Kidney glomerular epithelial cell (primary cell): ENCODE measurements around the gene SREBF2.

Experiments
- DNase-seq: peaks from one replicate; lab custom pipeline; 2025; lab: John Stamatoyannopoulos, UW

SREBF2 gene

DNA sequence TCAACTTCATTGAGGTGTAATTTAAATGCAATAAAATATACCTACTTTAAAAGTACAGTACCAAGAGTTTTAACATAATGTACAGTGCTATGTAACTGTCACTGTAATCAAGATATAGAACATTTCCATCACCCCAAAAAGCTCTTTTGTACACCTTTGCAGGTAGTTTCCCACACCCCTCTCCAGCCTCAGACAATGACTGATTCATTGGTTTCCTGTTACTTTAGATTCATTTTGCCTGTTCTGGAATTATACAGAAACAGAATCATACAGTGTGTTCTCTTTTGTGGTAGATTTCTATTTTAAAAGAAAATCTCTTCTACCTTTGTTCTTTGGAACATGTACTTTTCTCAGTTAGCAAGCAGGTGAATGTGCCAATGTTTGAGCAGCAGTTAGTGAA is 43.8 kb downstream of the SREBF2 start:
- DNase-seq = no peak

DNA sequence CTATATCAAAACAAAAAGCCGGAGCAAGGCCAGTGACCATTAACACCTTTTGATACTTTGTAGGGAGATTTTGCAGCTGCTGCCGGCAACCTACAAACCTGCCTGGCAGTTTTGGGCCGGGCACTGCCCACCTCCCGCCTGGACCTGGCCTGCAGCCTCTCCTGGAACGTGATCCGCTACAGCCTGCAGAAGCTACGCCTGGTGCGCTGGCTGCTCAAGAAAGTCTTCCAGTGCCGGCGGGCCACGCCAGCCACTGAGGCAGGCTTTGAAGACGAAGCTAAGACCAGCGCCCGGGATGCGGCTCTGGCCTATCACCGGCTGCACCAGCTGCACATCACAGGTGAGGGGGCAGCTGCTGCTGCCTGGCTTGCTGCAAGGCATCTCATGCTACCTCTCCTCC is 47.7 kb downstream of the SREBF2 start:
- no peak for DNase-seq

DNA sequence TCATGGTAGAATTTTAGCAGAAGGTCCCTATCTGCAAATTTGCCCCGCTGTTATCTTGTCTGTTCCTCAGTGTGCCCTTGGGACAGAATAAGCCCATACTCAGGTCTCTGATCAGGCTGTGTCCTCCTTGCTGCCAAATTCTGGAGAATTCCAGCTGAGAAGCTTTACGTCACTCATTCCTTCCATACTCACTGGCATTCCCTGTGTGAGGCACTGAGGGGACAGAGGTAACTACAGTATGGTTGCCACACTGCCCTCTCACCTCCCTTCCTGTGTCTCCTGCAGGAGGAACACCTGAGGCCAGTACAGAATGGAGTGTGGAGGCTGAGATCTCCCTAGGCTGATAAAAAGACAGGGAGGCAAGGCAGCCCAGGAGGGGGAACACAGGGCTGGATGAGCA is 50.5 kb downstream of the SREBF2 start:
- DNase-seq = no peak

DNA sequence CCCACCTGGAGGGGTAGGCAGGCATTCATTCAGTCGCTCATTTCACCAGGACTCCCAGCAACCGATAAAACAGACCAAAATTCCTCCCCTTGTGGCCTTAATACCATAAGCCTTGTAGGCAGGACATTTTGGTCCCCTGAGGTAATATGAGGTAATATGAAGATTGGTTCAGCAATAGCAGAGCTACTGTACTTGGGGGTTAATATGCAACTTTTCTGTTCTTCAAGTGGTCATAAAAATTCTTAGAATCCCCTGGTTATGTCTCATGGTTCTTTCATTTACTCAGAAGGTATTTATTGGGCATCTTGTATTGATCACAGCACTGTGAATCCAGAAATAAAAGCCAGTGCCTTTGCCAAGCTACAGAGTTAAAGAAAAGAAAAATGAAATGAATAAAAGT is 52.2 kb downstream of the SREBF2 start:
- no peak for DNase-seq

DNA sequence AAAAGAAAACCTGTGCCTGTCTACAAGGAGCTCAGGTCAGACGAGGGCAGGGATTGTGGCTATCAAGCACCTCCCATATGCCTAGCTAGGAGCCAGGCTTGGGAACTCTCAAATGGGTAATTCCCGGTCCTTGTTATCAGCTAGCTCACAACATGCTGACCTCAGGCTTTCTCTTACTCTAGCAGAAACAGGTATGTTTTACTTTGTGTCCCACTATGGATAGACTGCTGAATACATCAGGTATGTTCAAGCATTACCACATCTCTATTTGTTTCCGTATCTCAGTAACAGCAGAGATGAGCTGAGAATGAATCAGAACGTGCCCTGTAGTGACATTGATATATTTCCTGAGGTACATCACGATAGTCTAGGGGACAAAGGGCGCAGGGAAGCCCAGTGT is 52.6 kb downstream of the SREBF2 start:
- DNase-seq = no peak

DNA sequence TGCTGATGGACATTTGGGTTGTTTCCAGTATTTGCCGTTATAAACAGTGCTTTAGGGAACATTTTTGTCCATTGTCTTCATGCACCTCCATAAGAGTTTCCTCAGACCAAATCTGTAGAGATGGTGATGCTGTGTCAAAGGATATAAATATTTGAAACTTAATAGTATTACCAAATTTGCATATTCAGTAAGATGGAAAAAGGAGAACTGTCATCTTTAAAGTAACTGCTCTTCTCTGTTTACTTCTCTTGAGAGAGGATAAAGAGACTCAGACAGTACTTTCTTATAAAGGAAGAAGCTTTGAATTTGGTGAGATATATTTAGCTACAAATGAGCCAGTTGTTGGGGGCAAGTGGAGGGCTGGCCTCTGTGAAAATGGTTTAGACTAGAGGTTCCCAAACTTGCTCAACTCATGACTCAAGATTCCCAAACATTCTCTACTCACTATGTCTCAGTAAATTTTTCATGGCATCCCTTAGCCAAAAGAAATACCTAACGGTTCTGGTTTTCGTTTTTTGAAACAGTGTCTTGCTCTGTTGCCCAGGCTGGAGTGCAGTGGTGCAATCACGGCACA is 55.8 kb downstream of the SREBF2 start:
- no peak for DNase-seq

DNA sequence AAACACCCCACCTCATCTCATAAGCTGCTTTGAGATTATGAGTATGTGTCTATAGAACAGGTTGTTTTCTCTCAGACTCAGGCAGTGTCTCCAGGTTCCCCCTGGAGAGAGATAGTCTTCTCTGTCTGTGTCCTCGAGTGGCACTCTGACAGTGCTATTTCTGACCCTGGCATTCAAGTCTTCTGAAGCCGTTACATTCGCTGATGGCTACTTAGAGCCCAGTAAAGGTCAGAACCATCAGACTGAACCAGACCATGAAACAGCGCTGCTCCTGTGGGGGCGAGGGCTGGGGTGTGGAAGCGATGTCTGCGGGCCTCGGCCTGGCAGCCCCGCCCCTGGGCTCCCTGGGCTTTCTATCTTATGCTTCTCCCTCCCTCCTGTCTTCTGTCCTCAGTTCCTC is 58.5 kb downstream of the SREBF2 start:
- DNase-seq = no peak

DNA sequence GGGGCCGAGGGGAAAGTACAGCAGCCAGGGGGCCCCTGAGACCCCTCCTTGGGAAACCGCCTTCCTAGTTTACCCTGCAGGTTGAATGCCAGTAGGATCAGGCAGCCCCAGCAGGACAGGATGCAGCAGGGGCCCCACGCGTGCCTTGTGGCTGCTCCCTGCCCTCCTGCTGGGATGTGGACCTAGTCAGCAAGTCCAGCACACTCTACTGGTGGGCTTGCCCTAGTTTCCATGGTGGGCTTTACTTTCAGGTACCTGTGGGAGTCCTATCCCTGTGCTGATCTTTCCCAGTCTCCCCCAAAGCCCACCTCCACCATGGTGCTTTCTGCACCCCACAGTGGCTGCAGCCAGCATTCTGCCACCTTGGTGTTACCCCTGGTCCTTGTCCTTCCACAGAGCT is 59.8 kb downstream of the SREBF2 start:
- no peak for DNase-seq

DNA sequence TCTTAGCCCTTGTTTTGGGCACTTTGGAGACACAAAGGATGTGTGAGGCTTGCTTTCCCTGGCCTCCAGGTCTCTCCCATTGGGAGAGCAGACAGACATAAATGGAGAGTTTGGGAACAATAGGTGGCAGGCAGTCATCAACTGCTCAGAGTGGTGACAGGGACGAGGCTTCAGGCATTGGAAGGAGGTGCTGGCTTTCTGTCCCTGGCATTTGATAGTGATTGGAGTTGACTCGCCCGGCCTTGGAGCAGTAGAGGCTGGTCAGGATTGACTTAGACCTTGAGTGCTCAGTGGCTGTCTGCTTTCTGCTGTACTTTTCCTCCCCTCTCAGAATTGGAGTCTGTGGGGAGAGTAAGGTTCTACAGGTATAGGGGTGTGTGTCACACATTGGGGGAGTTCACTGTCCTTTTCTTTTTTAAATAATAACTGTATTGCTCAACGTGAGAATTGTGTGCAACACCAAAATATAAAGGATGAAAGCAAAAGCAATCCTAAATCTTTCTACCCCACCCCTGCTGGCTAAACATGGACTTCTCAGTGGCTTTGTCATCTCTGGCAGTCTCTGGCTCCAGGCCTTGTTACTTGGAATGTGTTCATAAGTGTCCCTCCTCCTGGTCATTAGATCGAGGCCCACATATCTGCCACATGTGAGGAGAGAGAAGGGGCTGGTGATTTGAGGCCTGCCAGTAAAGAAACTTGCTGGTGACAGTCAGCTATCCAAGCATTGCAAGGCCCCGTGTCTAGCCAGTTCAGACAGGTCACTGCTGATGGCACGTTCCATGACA is 60.9 kb downstream of the SREBF2 start:
- no peak for DNase-seq

DNA sequence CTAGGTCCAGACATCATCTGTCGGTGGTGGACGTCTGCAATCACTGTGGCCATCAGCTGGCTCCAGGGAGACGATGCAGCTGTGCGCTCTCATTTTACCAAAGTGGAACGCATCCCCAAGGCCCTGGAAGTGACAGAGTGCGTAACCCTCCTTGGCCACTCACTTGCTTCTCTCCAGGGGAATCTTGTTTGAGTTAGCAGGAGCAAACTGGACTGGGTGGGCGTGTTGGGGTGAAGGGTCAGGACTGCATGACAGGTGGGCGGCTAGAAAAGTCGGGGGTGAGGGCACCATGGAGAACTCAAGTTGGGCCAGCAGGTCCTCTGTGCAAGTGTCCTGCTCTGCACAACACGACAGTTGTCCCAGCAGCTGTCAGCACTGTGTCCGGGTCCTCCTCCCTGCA is 65.7 kb downstream of the SREBF2 start:
- DNase-seq = no peak

DNA sequence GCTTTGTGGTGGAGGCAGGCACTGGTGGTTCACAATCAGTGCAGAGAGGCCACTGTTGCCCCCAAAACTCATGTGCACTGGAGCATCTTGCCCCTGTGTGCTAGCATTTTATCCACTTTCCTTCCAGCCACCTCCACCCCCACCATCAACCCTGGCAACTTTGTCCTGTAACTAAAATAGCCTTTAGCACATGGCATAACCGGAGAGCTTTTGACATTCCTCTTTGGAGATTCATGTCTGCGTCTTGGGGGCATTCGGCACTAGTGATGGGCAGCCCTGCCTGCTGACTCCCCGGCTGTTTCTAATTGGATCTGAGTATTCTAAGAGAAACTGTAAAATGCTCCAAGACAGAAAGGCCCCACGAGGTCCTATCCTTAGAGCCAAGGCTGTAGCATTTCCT is 66.2 kb downstream of the SREBF2 start:
- no peak for DNase-seq

DNA sequence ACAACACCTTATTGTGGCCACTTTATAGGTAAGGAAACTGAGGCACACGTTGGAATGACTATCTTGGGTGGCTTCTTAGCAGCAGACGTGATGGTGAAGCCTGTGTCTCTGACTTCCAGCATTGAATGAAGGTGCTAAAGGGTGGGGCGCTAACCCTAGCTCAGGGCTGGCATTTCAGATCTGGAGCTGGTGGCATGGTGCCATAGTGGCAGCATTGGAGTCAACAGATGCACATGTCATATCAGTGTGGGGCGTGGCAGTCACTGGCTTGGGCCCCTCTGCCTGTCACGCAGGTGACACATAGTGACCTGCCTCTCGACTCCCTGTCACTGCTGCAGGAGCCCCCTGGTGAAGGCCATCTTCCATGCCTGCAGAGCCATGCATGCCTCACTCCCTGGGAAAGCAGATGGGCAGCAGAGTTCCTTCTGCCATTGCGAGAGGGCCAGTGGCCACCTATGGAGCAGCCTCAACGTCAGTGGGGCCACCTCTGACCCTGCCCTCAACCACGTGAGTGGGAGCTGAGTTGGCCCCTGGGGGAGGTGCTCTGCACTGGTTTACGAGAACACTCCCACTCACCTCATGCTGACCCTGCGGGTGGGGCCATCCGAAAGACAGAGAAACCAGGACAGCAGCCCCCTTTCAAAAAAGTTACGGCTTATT is 67.2 kb downstream of the SREBF2 start:
- DNase-seq = no peak

DNA sequence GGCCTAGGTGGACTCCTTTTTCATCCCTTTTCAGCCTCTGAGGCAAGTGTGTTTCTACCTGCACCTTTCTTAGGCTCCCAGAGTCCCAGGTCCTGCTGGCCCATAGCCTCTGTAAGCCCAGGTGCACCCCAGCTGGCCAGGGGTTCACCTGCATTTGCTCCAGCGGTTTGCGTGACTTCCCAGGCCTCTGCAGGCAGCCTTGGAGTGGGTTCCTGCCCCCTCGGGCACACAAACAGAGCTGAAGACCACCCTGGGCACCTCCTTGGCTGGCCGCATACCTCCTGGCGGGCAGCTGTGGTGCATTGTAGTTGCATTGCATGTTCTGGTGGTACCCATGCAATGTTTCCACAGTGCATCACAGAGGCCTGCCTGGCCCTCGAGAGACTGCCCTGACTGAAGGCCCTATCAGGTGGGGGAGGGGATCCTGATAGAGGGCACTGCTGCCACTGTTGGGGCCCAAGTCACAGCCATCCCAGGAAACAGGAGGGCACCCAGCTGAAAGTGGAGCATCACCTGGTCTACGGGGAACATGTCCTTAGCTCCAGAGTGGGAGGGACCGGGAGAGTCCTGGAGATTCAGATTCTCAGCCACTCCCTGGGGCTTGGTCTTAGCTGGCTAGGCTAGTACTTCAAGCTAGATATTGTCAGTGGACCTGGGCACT is 67.9 kb downstream of the SREBF2 start:
- DNase-seq = no peak

DNA sequence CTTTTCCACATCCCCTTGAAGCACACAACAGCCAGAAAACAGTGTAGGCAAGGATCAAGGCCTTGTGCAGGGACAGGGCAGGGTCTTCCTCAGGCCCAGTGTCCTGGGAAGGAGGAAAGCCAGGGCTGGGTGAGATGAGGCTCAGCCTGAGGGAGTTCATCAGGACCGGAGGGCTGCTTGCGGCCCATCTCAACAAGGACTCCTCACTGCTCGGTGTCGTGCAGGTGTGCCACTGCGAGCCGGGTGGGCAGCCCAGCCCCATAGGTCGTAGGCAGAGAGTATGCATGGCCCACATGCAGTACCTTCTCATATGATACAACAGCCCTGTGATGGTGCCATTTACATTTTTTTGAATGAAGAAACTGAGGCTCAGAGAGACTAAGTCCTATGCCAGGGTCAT is 69.1 kb downstream of the SREBF2 start:
- no peak for DNase-seq

DNA sequence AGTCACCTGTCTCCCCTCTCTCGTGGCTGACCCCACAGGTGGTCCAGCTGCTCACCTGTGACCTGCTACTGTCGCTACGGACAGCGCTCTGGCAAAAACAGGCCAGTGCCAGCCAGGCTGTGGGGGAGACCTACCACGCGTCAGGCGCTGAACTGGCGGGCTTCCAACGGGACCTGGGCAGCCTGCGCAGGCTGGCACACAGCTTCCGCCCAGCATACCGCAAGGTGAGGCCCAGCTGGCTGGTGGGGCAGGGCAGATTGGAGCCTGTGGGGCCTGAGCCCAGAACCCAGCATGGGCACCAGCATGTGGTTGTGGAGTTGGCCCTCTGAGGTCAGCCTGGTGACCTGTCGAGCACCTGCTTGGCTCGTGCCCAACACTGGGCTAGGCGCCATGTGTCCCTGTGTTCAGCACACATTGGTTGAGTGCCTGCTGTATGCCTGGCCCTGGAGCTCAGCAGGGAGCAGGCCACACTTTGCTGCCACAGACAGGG is 70.1 kb downstream of the SREBF2 start:
- DNase-seq = no peak

DNA sequence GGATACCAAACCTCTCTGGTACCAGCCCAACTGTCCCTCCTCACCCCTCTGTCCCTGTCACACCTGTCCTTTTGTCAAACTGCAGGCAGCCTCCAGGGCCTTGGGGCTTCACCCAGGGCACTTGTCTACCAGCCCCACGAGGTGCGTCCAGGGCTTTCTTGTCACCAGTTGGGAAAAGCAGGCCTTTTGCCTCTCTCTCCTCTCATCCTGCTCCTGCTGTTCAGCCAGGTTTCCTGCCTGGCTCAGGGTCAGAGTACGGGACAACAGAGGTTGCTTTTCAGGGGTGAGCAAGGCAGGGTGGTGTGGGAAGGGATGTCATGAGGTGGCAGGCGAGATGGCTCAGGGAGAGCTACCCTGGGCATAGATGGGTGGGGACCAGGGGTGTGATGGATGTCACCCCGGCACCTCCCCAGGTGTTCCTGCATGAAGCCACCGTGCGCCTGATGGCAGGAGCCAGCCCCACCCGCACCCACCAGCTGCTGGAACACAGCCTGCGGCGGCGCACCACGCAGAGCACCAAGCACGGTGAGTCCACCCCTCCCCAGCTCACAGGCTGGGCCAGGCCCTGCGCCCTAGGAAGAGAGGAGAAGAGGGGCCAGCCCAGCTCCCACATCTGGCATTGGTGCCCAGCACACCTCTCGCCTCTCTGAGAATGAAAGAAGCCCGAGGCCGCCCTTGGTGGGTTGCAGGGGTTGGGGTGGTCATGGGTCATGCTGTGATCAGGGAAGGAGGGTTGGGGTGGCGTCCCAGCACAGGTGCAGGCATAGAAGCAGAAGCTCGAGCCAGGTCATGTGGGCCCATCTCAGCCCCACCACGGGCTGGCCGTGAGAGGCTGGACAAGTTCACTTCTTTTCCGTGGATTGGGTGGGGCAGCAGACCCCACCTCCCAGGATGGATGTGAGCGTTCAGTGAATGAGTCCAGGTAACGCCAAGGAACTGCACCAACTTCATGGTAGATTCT is 71.8 kb downstream of the SREBF2 start:
- no peak for DNase-seq

DNA sequence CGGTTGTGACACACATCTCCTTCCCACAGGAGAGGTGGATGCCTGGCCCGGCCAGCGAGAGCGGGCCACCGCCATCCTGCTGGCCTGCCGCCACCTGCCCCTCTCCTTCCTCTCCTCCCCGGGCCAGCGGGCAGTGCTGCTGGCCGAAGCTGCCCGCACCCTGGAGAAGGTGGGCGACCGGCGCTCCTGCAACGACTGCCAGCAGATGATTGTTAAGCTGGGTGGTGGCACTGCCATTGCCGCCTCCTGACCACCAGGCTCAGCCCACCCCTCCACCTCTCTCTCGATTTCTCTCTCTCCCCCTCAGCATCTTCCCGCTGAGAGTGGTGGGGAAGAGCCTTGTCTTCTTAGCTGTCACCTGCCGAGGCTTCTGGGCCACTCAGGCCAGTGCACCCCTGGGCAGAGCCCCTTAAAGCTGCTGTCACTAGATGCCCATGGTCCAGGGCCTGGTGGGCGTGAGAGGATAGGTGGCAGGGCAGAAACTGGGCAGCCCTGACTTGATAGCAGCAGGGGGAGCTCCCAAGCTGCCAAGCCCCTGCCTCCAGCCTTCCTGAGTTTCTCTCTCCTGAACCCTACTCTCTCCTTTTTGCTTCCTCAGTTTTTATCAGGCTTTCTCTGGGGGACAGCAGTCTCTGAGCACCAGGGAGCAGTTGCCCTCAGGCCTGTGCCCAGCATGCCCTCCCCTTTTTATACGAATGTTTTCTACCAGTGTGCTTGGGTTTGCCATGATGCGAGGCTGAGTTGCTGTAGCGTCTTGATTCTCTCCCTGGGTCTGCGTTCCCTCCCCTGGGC is 72.7 kb downstream of the SREBF2 start:
- no peak for DNase-seq

DNA sequence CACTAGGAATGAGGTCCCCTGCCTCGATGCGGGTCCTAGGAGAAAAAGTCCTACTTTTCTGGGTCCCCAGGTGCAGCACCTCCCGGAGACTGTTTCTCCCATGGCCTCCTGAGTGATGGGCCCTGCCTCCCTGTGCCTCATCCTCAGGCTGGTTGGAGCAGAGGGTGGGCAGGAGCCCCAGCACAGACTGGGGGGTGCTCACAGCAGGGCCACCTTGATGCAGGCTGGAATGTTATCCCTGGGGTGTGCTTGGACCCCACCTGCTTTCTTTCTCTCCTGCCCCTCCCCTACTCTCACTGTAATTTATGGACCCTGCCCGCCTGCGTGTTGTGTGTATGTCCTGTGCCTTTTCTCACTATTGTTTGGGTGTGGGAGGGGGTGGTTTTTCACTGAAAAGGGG is 73.9 kb downstream of the SREBF2 start:
- DNase-seq = no peak

DNA sequence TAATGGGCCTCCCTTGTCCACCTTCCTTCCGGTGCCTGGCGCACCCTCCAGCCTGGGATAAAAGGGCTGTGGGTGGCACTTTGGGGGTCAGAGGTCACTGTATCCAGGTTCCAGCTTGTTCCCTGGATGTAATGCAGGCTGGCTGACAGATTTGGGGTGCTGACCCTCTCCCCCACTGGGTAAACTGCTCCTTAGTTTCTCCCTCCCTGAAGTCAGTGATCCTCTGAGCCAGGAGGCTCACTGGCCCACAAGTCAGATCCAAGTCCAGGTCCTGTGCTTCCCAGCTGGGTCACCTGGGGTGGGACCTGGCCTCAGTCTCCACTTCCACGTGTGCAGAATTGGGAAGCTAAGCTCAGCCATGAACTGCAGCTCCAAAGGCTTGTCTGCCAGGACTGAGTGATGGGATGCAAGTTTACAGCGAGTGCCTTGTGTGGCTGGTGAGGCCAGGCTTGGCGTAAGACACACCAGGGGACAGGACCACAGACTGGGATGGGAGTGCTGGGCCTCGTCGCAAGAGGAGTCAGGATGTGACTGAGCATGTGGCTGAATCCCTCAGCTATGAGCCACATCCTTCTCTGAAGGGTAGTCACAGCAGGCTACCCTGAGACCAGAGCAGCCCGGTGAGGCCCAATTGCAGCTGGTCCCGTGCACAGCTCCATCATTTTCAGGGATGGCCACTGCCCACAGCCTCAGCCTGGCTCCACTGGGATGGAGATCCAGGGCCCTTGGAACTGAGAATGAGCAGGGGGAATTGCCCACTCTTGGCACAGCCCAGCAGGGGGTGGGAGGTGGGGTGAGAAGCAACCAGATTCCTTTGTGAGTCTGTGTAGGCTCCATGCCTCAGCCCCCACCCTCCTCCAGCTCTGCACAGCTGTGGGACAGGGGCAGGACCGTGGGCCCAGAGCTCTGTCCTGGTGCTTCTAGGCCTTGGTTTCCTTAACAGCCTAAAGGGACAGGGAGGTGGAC is 74.8 kb downstream of the SREBF2 start:
- no peak for DNase-seq
